Prostate gland (tissue), 2 donors: ENCODE measurements around the gene NANP. TPM values are rescaled to one million over a fixed set of nuclear protein-coding genes. Genes with fewer than 3 reads are reported as not detected.
"Not testable (repeated sequence)": the region's sequence is repeated elsewhere in the genome, so short reads cannot be mapped to it uniquely, and the experiment has no call there.

ENCODE experiments used
- DNase-seq: peaks from one replicate; pipeline ENCODE4 v3.0.0-alpha.2; 2019; ENCODE audit warnings: low spot score
- H3K27ac ChIP-seq, 2 donors: fragments of 200-600 bp; sonication (generic); 2 replicates each; pipeline ENCODE4 v1.5.1; 2017 to 2019
- H3K27me3 ChIP-seq: fragments of 200-600 bp; sonication (generic); replicated peaks from 2 replicates; pipeline ENCODE4 v1.5.1; 2019; ENCODE audit not compliant: insufficient read depth
- H3K36me3 ChIP-seq, 2 donors: fragments of 200-600 bp; sonication (generic); 1 replicate in 1 of 2; 2 replicates in 1 of 2; pipeline versions ENCODE4 v1.5.1 to v1.8.1; 2017 to 2019
- H3K4me1 ChIP-seq: fragments of 200-600 bp; sonication (generic); replicated peaks from 2 replicates; pipeline ENCODE4 v1.5.1; 2019
- H3K4me3 ChIP-seq, 2 donors: fragments of 200-600 bp; sonication (generic); 2 replicates each; pipeline ENCODE4 v1.5.1; 2017 to 2019
- H3K9me3 ChIP-seq: fragments of 200-600 bp; sonication (generic); 2 replicates; pipeline ENCODE4 v1.5.1; 2017
- CTCF ChIP-seq, 4 experiments: fragments of 200-600 bp in 2 of 4; fragments of 450-650 bp in 2 of 4; sonication (generic) in 2 of 4; IDR thresholded peaks; 1 replicate in 3 of 4; 2 replicates in 1 of 4; pipeline ENCODE4 v1.5.1; 2016 to 2019; ENCODE audit warnings: antibody characterized with exemption in 4 of 4, mild to moderate bottlenecking in 2 of 4, moderate library complexity in 2 of 4
- POLR2A ChIP-seq: fragments of 450-650 bp; IDR thresholded peaks from one replicate; pipeline ENCODE4 v1.6.1; 2016; ENCODE audit warnings: antibody characterized with exemption, mild to moderate bottlenecking
- POLR2AphosphoS5 ChIP-seq: sonication (generic); formaldehyde crosslinking; IDR thresholded peaks from one replicate; pipeline ENCODE4 v1.6.1; 2017; ENCODE audit warnings: antibody characterized with exemption
- WGBS: methylation state at CpG from one replicate; pipeline ENCODE4 v1.1.5; 2018; 5-methylcytosine and 5-hydroxymethylcytosine counted together
- intact Hi-C: fragments of 100-400 bp; cut with DNase I; formaldehyde crosslinking; loops from one replicate; pipeline ENCODE4 v1.14.2; 2022
- total RNA-seq, 2 donors: library from RNA; depleted of rRNA; stranded (reverse); fragments of >200 nt; gene quantifications; one replicate each; pipeline ENCODE4 v1.1.0, GENCODE V29; 2016

The NANP gene
- total RNA-seq, 2 donors from 2014 or later, result 4.0 to 5.3 TPM

DNA sequence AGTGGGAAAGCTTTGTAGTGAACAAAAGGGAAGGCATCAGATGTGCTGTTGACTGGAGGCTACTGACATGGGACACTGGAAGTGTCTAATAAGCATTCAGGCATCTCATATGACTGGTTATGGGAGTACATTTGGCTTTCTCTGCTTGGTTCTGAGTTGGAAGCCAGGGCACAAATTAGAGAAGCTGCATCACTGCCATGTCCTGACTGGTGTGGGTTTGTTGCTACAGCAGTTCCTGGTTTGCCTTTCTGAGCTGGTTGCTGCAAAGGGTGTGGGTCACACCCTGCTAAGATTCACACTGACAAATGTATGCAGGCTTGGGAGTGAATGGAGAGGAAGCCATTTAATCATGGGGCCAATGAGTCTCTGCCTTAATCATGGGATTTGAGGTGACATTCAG is 36.2 kb upstream of the NANP start:
- H3K4me3 ChIP-seq, result no peak overlapping the region
- H3K9me3 ChIP-seq, result no peaks in the 10 kb centered on the region
- no peaks in the 10 kb centered on the region for H3K36me3 ChIP-seq
- TF ChIP-seq POLR2A (no peak), CTCF (IDR thresholded peaks at IDR 0.05) (no peak), POLR2AphosphoS5 (no peak)
- no peak for DNase-seq
- intact Hi-C loops, result no loop called here
- H3K27me3 ChIP-seq, result no peaks in the 10 kb centered on the region
- no peaks in the 10 kb centered on the region for H3K4me1 ChIP-seq
- no peak overlapping the region for H3K27ac ChIP-seq

GRCh38 chr20:25654487-25654886 is 30.7 kb upstream of the NANP start:
- no peaks in the 10 kb centered on the region for H3K9me3 ChIP-seq
- intact Hi-C loops, result no loop called here
- no peaks in the 10 kb centered on the region for H3K27me3 ChIP-seq
- H3K27ac ChIP-seq, result no peak overlapping the region
- H3K36me3 ChIP-seq, result no peaks in the 10 kb centered on the region
- H3K4me3 ChIP-seq, result no peak overlapping the region
- TF ChIP-seq POLR2A (no peak), CTCF (IDR thresholded peaks at IDR 0.05) (no peak), POLR2AphosphoS5 (no peak)
- no peaks in the 10 kb centered on the region for H3K4me1 ChIP-seq
- DNase-seq, result no peak

DNA sequence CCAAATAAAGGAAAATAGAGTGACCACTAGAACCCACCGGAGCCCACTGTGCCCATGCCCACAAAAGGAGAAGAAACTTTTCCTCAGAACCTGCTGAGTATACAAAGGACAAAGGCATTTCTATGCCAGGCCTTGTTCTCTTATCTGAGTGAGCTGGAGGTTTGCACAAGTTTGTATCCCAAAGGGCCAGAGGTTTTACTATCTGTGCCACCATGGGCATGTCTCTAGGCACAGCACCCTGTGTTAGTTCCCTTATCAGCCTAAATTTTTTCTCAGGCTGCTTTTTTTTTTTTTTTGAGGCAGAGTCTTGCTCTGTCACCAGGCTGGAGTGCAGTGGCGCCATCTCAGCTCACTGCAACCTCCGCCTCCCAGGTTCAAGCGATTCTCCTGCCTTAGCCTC is 29.1 kb upstream of the NANP start:
- H3K9me3 ChIP-seq, H3K4me1 ChIP-seq, DNase-seq, H3K36me3 ChIP-seq, intact Hi-C loops, H3K27me3 ChIP-seq, H3K4me3 ChIP-seq, H3K27ac ChIP-seq: not testable (repeated sequence)
- 96% methylated on average over 4 of the region's 4 CpGs for WGBS

DNA sequence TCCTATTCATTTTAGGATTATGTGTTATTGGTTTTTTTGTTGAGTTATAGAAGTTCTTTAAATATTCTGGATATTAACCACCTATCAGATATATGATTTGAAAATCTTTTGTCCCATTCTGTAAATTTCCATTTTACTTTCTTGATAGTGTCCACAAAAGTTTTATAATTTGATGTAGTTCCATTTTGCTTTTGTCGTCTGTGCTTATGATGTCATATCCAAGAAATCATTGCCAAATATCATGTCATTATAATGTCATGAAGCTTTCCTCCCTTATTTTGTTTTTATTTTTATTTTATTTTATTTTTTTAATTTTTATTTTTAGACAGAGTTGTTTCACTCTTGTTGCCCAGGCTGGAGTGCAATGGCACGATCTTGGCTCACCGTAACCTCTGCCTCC is 21.0 kb upstream of the NANP start:
- DNase-seq, result no peak
- no peaks in the 10 kb centered on the region for H3K9me3 ChIP-seq
- TF ChIP-seq CTCF (IDR thresholded peaks at IDR 0.05) (no peak), POLR2A (no peak), POLR2AphosphoS5 (no peak)
- 100% methylated on average over 3 of the region's 3 CpGs for WGBS
- no peaks in the 10 kb centered on the region for H3K36me3 ChIP-seq
- H3K27ac ChIP-seq, result no peak overlapping the region
- intact Hi-C loops, result no loop called here
- no peaks in the 10 kb centered on the region for H3K4me1 ChIP-seq
- H3K27me3 ChIP-seq, result no peaks in the 10 kb centered on the region
- no peak overlapping the region for H3K4me3 ChIP-seq

DNA sequence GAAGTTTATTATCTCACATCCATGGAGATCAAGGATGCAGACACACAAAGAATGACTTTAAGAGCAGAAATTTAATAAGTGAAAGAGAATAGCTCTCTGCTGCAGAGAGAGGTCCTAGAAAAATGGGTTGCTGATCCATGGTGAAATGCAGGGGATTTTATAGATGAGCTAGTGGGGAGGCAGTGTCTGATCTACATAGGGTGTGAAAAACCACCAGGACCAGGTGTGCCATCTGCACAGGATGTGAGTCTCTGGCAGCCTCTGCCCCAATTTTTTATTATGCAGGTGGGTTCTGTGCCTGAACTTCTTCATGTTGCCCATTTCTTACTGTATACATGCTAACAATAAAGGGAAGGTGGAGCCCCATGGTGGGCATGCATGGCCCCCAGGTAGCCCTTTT is 19.9 kb upstream of the NANP start:
- DNase-seq, result no peak
- Histone ChIP-seq H3K27ac (no peak overlapping the region), H3K9me3 (no peaks in the 10 kb centered on the region), H3K27me3 (no peaks in the 10 kb centered on the region), H3K36me3 (no peaks in the 10 kb centered on the region), H3K4me3 (no peak overlapping the region), H3K4me1 (no peaks in the 10 kb centered on the region)
- intact Hi-C loops, result no loop called here
- TF ChIP-seq POLR2A (no peak), POLR2AphosphoS5 (no peak), CTCF (IDR thresholded peaks at IDR 0.05) (no peak)

- H3K27me3 ChIP-seq, result no peaks in the 10 kb centered on the region
- DNase-seq, result no peak
- intact Hi-C loops, result no loop called here
- H3K9me3 ChIP-seq, result no peaks in the 10 kb centered on the region
- H3K36me3 ChIP-seq, result no peaks in the 10 kb centered on the region
- no peak overlapping the region for H3K27ac ChIP-seq
- 93% methylated on average over 2 of the region's 2 CpGs for WGBS
- H3K4me1 ChIP-seq, result no peaks in the 10 kb centered on the region
- TF ChIP-seq CTCF (IDR thresholded peaks at IDR 0.05) (no peak), POLR2A (no peak), POLR2AphosphoS5 (no peak)
- H3K4me3 ChIP-seq, result no peak overlapping the region
Measured at GRCh38 chr20:25637247-25637646, 13.4 kb upstream of the NANP start.
